Nucleus accumbens (tissue), 56 donors: ENCODE measurements around the gene PTH2R.
A peak's percentile ranks its signal among the peaks of the same experiment; 100 is the strongest.
"Not testable (repeated sequence)": the region's sequence is repeated elsewhere in the genome, so short reads cannot be mapped to it uniquely, and the experiment has no call there.

Experiments
- DNase-seq, 56 donors: peaks; one replicate each; lab custom pipeline; 2025; lab: John Stamatoyannopoulos, UW

PTH2R gene

GRCh38 chr2:208406474-208407451 is at the start of gene PTH2R:
Gene PTH2R, plus strand, starts transcription at chr2:208406792. Its CDS starts 252 bp downstream, at chr2:208407044.
- no peak for DNase-seq

GRCh38 chr2:208356846-208357574 is 49.6 kb upstream of the PTH2R start:
- DNase-seq = no peak

- DNase-seq = peak in 1 of 56 donors; percentile 1
These were observed 47.6 kb upstream of the PTH2R start for GRCh38 chr2:208358758-208359631.

GRCh38 chr2:208359632-208359986 is 47.0 kb upstream of the PTH2R start:
- no peak for DNase-seq

- no peak for DNase-seq
These were observed 46.1 kb upstream of the PTH2R start for GRCh38 chr2:208360259-208361076.

GRCh38 chr2:208361077-208361441 is 45.5 kb upstream of the PTH2R start:
- DNase-seq = no peak

GRCh38 chr2:208363485-208363884 is 43.1 kb upstream of the PTH2R start:
- no peak for DNase-seq

GRCh38 chr2:208366215-208367127 is 40.1 kb upstream of the PTH2R start:
- DNase-seq = no peak

GRCh38 chr2:208369091-208369490 is 37.5 kb upstream of the PTH2R start:
- DNase-seq = no peak

- DNase-seq = no peak
These were observed 35.5 kb upstream of the PTH2R start for GRCh38 chr2:208370881-208371633.

- DNase-seq = no peak
These were observed 35.0 kb upstream of the PTH2R start for GRCh38 chr2:208371634-208371935.

GRCh38 chr2:208373460-208374089 is 33.0 kb upstream of the PTH2R start:
- peak in 16 of 56 donors; percentile 2 to 62 (median 4) for DNase-seq

GRCh38 chr2:208375491-208376068 is 31.0 kb upstream of the PTH2R start:
- no peak for DNase-seq

GRCh38 chr2:208377344-208377860 is 29.2 kb upstream of the PTH2R start:
- not testable (repeated sequence) for DNase-seq

- DNase-seq = no peak
These were observed 27.4 kb upstream of the PTH2R start for GRCh38 chr2:208379192-208379591.

GRCh38 chr2:208384637-208385036 is 22.0 kb upstream of the PTH2R start:
- no peak for DNase-seq

GRCh38 chr2:208386541-208386940 is 20.1 kb upstream of the PTH2R start:
- DNase-seq = no peak
